ENCODE measurements around the gene GFI1. TPM values are rescaled to one million over a fixed set of nuclear protein-coding genes. Genes with fewer than 3 reads are reported as not detected.
A peak's percentile ranks its signal among the peaks of the same experiment; 100 is the strongest.
"Not testable (repeated sequence)": the region's sequence is repeated elsewhere in the genome, so short reads cannot be mapped to it uniquely, and the experiment has no call there.

Gene GFI1
- polyA plus RNA-seq: 5.0 TPM
- long read RNA-seq, donor 1: 0 reads
- long read RNA-seq, donor 2, partial matches to known transcripts: 0 of 3 reads
- long read RNA-seq, donor 2, other reads (novel, unspliced or antisense): 0 of 3 reads
- long read RNA-seq, donor 3: 0 reads
- long read RNA-seq, donor 4: 0 reads
- long read RNA-seq, donor 5, partial matches to known transcripts: 0 of 1 reads
- long read RNA-seq, donor 5, other reads (novel, unspliced or antisense): 0 of 1 reads
- long read RNA-seq, donor 6: 0 reads
- long read RNA-seq, donor 7: 0 reads
- long read RNA-seq, donor 8, partial matches to known transcripts: 0 of 1 reads
- long read RNA-seq, donor 8, other reads (novel, unspliced or antisense): 0 of 1 reads
- long read RNA-seq, donor 9, partial matches to known transcripts: 0 of 1 reads
- long read RNA-seq, donor 9, other reads (novel, unspliced or antisense): 0 of 1 reads
- long read RNA-seq, donor 10: 0 reads
- long read RNA-seq, donor 11: 0 reads

DNA sequence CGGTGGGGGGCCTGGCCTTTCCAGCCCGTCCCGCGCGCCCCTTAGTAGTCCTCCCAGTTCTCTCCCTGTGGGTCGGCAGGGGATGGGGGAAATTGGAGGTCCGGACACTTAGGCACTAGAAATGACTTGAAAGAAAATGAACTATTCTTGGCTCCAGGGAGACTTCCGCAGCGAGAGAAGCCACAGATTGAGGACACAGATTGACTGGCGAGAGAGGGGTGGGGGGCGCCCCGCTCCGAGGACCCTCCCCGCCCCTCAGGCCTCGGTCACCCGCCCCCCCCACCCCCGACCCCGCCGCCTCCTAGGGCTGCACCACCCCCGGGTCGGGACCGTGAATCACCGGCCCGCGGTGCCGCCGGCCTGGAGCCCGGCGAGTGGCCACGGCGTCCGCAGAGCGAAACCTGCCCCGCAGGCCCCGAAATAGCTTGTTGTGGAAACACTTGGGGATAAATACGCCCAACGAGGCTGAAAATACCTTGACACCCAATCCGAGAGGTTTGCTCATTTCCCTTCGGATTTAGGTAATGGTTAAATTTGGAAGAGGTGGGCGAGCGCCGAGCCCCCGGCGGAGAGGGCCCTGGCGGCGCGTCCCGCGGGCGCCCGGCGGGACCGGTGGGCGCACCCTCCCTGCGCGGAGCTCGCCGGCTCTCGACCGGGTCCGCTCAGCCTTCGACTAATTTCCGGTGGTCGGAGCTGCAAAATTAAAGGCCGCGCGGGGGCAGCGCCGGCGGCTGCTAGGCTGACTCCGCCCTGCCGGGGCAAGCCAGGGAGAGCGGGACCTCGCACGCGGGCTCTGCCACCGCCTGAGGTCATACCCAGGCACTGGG is at the start of gene GFI1:
GFI1 (minus strand) TSS at position 675 of the 827 bp plus-strand sequence. CDS start 3,438 bp downstream, outside the sequence.
- peaks cover 19% of the 10 kb centered on the region for H3K9me3 ChIP-seq (ENCODE audit: control insufficient read depth, low read depth, low read length)
- peak within 1 kb of the TSS; percentile 38 for H3K4me3 ChIP-seq (ENCODE audit: low read length)
- no peaks in the 10 kb centered on the region for H3K36me3 ChIP-seq (ENCODE audit: control insufficient read depth, insufficient read depth, low read length)
- H3K27ac ChIP-seq (ENCODE audit: low read length): no peak within 1 kb of the TSS
- peak in 1 of 2 donors; percentile 47 for DNase-seq
- WGBS (ENCODE audit: insufficient coverage, low lambda C conversion rate): no CpG with 5 or more reads among the region's 77 CpGs
- peaks cover 42% of the 10 kb centered on the region for H3K4me1 ChIP-seq (ENCODE audit: control insufficient read depth, insufficient read depth, low read length)
- peaks cover 81% of the 10 kb centered on the region for H3K27me3 ChIP-seq (ENCODE audit: control insufficient read depth, insufficient read depth, low read length)

DNA sequence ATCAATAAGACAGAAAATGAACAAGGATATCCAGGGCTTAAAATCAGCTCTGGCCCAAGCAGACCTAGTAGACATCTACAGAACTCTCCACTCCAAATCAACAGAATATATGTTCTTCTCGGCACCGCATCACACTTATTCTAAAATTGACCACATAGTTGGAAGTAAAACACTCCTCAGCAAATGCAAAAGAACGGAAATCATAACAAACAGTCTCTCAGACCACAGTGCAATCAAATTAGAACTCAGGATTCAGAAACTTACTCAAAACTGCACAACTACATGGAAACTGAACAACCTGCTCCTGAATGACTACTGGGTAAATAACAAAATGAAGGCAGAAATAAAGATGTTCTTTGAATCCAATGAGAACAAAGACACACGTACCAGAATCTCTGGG is 45.6 kb upstream of the GFI1 start:
- not testable (repeated sequence) for H3K36me3 ChIP-seq (ENCODE audit: control insufficient read depth, insufficient read depth, low read length); H3K27ac ChIP-seq (ENCODE audit: low read length); H3K4me3 ChIP-seq (ENCODE audit: low read length); DNase-seq; H3K4me1 ChIP-seq (ENCODE audit: control insufficient read depth, insufficient read depth, low read length); H3K27me3 ChIP-seq (ENCODE audit: control insufficient read depth, insufficient read depth, low read length); H3K9me3 ChIP-seq (ENCODE audit: control insufficient read depth, low read depth, low read length)
- WGBS (ENCODE audit: insufficient coverage, low lambda C conversion rate): no CpG with 5 or more reads among the region's 4 CpGs

DNA sequence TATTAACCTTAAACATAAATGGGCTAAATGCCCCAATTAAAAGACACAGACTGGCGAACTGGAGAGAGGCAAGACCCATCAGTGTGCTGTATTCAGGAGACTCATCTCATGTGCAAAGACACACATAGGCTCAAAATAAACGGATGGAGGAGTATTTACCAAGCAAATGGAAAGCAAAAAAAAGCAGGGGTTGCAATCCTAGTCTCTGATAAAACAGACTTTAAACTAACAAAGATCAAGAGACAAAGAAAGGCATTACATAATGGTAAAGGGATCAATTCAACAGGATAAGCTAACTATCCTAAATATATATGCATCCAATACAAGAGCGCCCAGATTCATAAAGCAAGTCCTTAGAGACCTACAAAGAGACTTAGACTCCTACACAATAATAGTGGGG is 45.2 kb upstream of the GFI1 start:
- not testable (repeated sequence) for H3K4me1 ChIP-seq (ENCODE audit: control insufficient read depth, insufficient read depth, low read length); H3K4me3 ChIP-seq (ENCODE audit: low read length); H3K27me3 ChIP-seq (ENCODE audit: control insufficient read depth, insufficient read depth, low read length); H3K27ac ChIP-seq (ENCODE audit: low read length); DNase-seq; H3K36me3 ChIP-seq (ENCODE audit: control insufficient read depth, insufficient read depth, low read length); H3K9me3 ChIP-seq (ENCODE audit: control insufficient read depth, low read depth, low read length)
- WGBS (ENCODE audit: insufficient coverage, low lambda C conversion rate): no CpG with 5 or more reads among the region's 3 CpGs

DNA sequence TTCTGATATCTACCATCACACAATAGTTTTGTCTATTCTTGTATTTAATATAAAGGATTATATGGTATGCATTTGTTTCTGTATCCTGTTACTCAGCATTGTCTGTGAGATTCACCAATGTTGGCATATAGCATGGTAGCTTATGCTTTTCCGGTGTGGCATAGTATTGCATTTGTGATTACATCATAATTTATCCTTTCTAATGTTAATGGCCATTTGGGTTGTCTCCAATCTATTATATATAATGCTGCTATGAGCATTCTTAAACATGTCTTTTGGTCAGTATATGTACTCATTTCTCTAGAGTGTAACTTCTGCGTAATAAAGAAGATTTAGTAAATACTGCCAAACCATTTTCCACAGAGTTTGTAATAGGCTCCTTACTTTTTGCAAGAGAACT is 40.9 kb upstream of the GFI1 start:
- H3K36me3 ChIP-seq (ENCODE audit: control insufficient read depth, insufficient read depth, low read length): no peaks in the 10 kb centered on the region
- no peak for DNase-seq
- no peak overlapping the region for H3K4me3 ChIP-seq (ENCODE audit: low read length)
- no peaks in the 10 kb centered on the region for H3K27me3 ChIP-seq (ENCODE audit: control insufficient read depth, insufficient read depth, low read length)
- no peak overlapping the region for H3K27ac ChIP-seq (ENCODE audit: low read length)
- H3K4me1 ChIP-seq (ENCODE audit: control insufficient read depth, insufficient read depth, low read length): no peaks in the 10 kb centered on the region
- WGBS (ENCODE audit: insufficient coverage, low lambda C conversion rate): 92% methylated on average over 2 of the region's 2 CpGs
- H3K9me3 ChIP-seq (ENCODE audit: control insufficient read depth, low read depth, low read length): no peaks in the 10 kb centered on the region

DNA sequence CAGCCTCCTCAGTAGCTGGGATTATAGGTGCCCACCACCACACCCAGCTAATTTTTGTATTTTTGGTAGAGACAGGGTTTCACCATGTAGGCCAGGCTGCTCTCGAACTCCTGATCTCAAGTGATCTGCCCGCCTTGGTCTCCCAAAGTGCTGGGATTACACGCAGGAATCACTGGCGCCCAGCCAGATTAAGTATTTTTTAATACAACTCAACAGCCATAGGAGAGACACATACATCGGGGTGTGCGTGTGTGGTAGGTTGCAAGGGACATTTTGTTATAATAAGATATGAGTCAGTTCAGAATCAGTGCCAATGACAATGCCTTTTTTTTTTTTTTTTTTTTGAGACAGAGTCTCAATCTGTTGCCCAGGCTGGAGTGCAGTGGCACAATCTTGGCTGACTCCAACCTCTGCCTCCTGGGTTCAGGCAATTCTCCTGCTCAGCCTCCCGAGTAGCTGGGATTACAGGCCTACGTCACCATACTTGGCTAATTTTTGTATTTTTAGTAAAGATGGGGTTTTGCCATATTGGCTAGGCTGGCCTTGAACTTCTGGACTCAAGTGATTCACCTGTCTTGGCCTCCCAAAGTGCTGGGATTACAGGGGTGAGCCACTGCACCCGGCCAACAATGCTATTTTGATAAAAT is 38.3 kb upstream of the GFI1 start:
- not testable (repeated sequence) for H3K36me3 ChIP-seq (ENCODE audit: control insufficient read depth, insufficient read depth, low read length); H3K4me3 ChIP-seq (ENCODE audit: low read length); H3K9me3 ChIP-seq (ENCODE audit: control insufficient read depth, low read depth, low read length); DNase-seq; H3K27ac ChIP-seq (ENCODE audit: low read length); H3K27me3 ChIP-seq (ENCODE audit: control insufficient read depth, insufficient read depth, low read length); H3K4me1 ChIP-seq (ENCODE audit: control insufficient read depth, insufficient read depth, low read length)
- no CpG with 5 or more reads among the region's 9 CpGs for WGBS (ENCODE audit: insufficient coverage, low lambda C conversion rate)

DNA sequence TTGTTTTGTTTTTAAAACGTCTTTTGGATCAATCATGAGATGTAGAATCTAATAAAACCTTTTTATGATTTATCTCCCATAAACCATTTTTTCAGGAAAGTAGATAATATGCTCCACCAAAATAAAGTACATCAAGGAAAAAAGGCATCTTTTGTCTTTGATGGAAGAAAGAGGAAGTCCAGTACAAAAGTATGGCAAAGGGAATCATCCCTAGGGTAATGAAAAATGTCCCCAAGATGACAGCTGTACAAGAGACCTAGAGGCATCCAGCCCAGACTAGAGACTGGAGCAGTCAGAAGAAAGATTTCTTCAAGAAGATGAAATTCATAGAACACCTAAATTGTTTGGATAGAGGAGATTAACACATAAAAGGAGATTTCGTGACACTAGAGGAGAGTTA is 32.3 kb upstream of the GFI1 start:
- H3K9me3 ChIP-seq (ENCODE audit: control insufficient read depth, low read depth, low read length): no peaks in the 10 kb centered on the region
- 83% methylated on average over 2 of the region's 2 CpGs for WGBS (ENCODE audit: insufficient coverage, low lambda C conversion rate)
- H3K27me3 ChIP-seq (ENCODE audit: control insufficient read depth, insufficient read depth, low read length): no peaks in the 10 kb centered on the region
- H3K36me3 ChIP-seq (ENCODE audit: control insufficient read depth, insufficient read depth, low read length): peaks cover 2% of the 10 kb centered on the region
- H3K27ac ChIP-seq (ENCODE audit: low read length): no peak overlapping the region
- H3K4me3 ChIP-seq (ENCODE audit: low read length): no peak overlapping the region
- DNase-seq: no peak
- H3K4me1 ChIP-seq (ENCODE audit: control insufficient read depth, insufficient read depth, low read length): no peaks in the 10 kb centered on the region

DNA sequence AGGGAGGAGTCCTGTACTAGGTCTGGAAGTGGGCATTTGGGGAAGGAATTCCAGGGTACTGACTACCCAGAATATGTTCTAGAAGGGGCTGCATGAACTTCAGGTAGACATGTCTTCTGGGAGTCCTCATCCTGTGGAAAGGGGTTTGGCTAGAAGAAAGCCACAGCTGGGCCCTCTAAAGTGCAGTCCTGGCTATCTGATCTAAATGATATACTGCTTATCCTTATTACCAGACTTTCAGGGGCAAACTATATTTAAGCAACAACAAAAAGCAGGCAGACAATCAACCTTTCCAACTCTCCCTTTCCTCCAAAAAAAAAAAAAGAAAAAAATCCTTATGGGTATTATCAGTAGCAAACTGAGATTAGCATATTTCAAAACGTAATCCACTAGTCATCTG is 29.8 kb upstream of the GFI1 start:
- no peaks in the 10 kb centered on the region for H3K27me3 ChIP-seq (ENCODE audit: control insufficient read depth, insufficient read depth, low read length)
- no peaks in the 10 kb centered on the region for H3K9me3 ChIP-seq (ENCODE audit: control insufficient read depth, low read depth, low read length)
- no peaks in the 10 kb centered on the region for H3K4me1 ChIP-seq (ENCODE audit: control insufficient read depth, insufficient read depth, low read length)
- no peak for DNase-seq
- no CpG with 5 or more reads among the region's 1 CpG for WGBS (ENCODE audit: insufficient coverage, low lambda C conversion rate)
- H3K36me3 ChIP-seq (ENCODE audit: control insufficient read depth, insufficient read depth, low read length): peaks cover 2% of the 10 kb centered on the region
- H3K27ac ChIP-seq (ENCODE audit: low read length): no peak overlapping the region
- H3K4me3 ChIP-seq (ENCODE audit: low read length): no peak overlapping the region

DNA sequence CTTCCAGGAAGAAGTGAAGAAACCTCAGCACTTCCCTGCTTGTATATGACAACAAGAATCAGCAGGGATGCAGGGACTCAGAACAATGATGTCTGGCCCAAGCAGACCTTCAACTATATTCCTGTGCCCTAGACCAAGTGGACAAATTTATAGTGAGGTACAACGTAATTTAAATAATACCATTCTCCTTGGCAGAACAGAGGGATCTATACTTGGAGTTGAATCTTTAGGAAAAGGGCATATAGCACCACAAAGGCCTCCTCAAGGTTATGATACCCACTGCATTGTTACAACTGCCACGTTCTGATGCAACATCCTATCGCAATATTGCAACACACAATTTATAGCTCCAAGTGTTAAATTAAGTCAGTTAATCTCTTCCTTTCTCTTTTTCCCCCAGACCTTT is 29.1 kb upstream of the GFI1 start:
- Histone ChIP-seq H3K27me3 (ENCODE audit: control insufficient read depth, insufficient read depth, low read length) (no peaks in the 10 kb centered on the region), H3K4me3 (ENCODE audit: low read length) (no peak overlapping the region), H3K36me3 (ENCODE audit: control insufficient read depth, insufficient read depth, low read length) (peaks cover 2% of the 10 kb centered on the region), H3K27ac (ENCODE audit: low read length) (no peak overlapping the region), H3K4me1 (ENCODE audit: control insufficient read depth, insufficient read depth, low read length) (no peaks in the 10 kb centered on the region), H3K9me3 (ENCODE audit: control insufficient read depth, low read depth, low read length) (no peaks in the 10 kb centered on the region)
- WGBS (ENCODE audit: insufficient coverage, low lambda C conversion rate): 100% methylated on average over 2 of the region's 3 CpGs
- DNase-seq: no peak

DNA sequence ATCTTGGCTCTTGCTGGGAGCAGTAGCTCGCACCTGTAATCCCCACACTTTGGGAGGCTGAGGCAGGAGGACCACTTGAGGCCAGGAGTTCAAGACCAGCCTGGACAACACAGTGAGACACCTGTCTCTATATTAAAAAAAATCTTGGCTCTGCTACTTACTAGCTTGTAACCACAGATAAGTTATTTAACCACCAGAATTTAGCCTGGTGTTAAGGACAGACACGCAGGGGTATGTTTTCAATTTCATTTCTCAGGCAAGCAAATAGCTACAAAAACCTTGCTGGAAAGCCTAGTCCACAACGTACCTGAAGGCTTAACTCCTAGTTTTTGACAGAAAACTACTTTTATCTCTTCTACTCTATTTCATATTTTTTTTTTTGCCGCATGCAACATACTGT is 24.8 kb upstream of the GFI1 start:
- no peak overlapping the region for H3K27ac ChIP-seq (ENCODE audit: low read length)
- no peaks in the 10 kb centered on the region for H3K36me3 ChIP-seq (ENCODE audit: control insufficient read depth, insufficient read depth, low read length)
- no peaks in the 10 kb centered on the region for H3K9me3 ChIP-seq (ENCODE audit: control insufficient read depth, low read depth, low read length)
- WGBS (ENCODE audit: insufficient coverage, low lambda C conversion rate): 100% methylated on average over 2 of the region's 4 CpGs
- no peaks in the 10 kb centered on the region for H3K27me3 ChIP-seq (ENCODE audit: control insufficient read depth, insufficient read depth, low read length)
- no peak overlapping the region for H3K4me3 ChIP-seq (ENCODE audit: low read length)
- no peak for DNase-seq
- H3K4me1 ChIP-seq (ENCODE audit: control insufficient read depth, insufficient read depth, low read length): no peaks in the 10 kb centered on the region

DNA sequence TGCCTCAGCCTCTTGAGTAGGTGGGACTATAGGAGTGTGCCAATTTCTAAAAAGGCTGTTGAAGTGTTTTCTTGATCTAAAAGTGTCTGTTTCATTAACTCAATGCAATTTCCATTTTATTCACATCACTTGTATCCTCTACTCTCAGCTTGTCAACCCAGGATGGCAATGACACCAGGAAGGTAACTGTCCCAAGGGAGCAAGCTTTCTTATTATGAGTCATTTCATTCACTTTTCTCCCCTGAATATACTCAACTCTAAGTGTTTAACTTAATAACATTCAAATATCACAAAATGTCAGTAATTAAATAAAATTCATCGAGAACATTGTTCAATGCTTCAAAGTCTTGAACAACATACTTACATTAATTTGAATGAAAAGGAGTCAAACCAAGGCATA is 22.9 kb upstream of the GFI1 start:
- no peak for DNase-seq
- no peaks in the 10 kb centered on the region for H3K9me3 ChIP-seq (ENCODE audit: control insufficient read depth, low read depth, low read length)
- WGBS (ENCODE audit: insufficient coverage, low lambda C conversion rate): 100% methylated on average over 1 of the region's 1 CpG
- no peaks in the 10 kb centered on the region for H3K36me3 ChIP-seq (ENCODE audit: control insufficient read depth, insufficient read depth, low read length)
- no peak overlapping the region for H3K27ac ChIP-seq (ENCODE audit: low read length)
- no peaks in the 10 kb centered on the region for H3K27me3 ChIP-seq (ENCODE audit: control insufficient read depth, insufficient read depth, low read length)
- no peaks in the 10 kb centered on the region for H3K4me1 ChIP-seq (ENCODE audit: control insufficient read depth, insufficient read depth, low read length)
- no peak overlapping the region for H3K4me3 ChIP-seq (ENCODE audit: low read length)

Measured in large intestine (tissue), 12 donors.